Cardiac septum (tissue), 1 donor: ENCODE results near the gene BOC. TPM values are rescaled to one million over a fixed set of nuclear protein-coding genes. Genes with fewer than 3 reads are reported as not detected.

ENCODE experiments used
- DNase-seq: peaks from one replicate; pipeline ENCODE4 v3.0.0-alpha.2; 2020; ENCODE audit warnings: low spot score
- intact Hi-C: fragments of 100-400 bp; cut with DNase I; formaldehyde crosslinking; loops from one replicate; pipeline ENCODE4 v1.14.0; 2022
- total RNA-seq: library from RNA; stranded (reverse); fragmentation: NEBNext Ultra II Directional; extraction: Animal tissue kit (Norgen Biotek cat#: 25700); gene quantifications from one replicate; pipeline ENCODE4 v1.2.1, GENCODE V29; 2021
- donor health status: DM: no; HTN: no; CAD: no.

BOC gene
- total RNA-seq, 1 donor from 2014 or later: 12.8 TPM

DNA sequence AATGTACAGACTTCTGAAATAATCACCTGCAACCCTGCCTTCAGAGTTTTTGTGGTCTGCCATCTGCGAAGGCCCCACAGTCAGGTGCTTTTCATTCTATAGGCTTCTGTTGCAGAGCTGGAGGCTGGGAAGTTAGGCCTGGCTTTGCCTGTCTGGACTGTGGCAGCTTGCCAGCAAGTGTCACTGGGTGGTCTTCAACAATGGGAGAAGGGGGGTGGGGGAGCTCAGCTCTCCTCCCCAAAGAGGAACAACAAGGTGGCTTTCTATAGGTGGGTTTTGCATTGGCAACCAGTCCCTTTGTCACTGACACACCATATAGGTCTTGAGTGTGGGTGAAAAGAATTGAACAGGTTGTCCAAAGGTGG, 7.3 kb downstream of the BOC start:
- intact Hi-C loops: no loop called here
- DNase-seq: no peak

- DNase-seq: no peak
- intact Hi-C loops: no loop called here
Measured at GRCh38 chr3:113219605-113220300, 8.4 kb downstream of the BOC start.

DNA sequence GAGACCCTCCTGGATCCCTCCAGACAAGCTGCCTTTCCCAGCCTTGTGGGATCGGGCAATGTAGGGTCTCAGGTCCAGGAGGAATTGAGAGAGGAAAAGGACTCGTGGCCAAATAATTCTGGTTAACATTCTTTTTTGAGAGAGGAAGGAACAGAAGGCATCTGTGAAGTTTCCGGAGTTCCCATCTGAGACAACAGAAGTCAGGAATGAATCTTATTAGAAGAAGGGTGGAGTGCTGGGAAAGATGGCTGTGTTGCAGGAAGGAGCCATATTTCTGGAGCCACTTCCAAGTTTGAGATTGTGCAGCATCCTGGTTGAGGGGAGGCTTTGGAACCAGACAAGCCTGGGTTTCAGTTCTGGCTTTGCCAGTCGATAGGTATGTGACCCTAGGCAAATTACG, 9.4 kb downstream of the BOC start:
- intact Hi-C loops: no loop called here

GRCh38 chr3:113221721-113222257, 10.4 kb downstream of the BOC start:
- intact Hi-C loops: no loop called here
- DNase-seq: no peak

More for the DNA sequence above, 9.4 kb downstream of the BOC start:
- no peak for DNase-seq

DNA sequence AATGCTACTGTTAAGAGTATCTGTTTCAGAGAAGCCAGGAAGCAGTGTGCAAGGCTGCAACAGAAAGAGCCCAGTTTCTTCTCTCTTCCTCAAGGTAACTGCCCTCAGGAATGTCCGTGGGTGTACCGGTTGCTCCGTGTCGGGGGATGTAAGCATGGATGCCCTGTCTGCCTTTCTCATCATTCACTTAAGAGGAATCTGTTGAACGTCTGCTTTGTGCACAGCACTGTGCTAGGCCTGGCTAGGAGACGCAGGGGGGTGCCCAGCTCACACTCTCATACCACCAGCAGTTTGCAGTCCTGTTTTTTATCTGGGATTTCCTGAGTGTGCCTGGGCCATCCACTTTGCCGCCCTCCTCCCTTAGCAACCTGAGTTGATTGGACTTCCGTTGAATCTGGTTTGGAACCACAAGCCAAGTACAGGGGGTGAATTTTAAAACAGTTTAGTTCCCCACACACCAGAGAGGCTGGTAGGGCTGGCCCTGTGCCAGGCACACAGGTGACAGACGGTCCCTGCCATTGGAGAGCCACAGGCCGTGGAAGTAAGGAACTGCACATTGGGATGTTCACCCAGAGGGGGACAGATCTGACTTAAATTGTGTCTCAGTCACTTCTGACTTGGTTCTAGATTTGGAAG, 11.2 kb downstream of the BOC start:
- intact Hi-C loops: no loop called here

DNA sequence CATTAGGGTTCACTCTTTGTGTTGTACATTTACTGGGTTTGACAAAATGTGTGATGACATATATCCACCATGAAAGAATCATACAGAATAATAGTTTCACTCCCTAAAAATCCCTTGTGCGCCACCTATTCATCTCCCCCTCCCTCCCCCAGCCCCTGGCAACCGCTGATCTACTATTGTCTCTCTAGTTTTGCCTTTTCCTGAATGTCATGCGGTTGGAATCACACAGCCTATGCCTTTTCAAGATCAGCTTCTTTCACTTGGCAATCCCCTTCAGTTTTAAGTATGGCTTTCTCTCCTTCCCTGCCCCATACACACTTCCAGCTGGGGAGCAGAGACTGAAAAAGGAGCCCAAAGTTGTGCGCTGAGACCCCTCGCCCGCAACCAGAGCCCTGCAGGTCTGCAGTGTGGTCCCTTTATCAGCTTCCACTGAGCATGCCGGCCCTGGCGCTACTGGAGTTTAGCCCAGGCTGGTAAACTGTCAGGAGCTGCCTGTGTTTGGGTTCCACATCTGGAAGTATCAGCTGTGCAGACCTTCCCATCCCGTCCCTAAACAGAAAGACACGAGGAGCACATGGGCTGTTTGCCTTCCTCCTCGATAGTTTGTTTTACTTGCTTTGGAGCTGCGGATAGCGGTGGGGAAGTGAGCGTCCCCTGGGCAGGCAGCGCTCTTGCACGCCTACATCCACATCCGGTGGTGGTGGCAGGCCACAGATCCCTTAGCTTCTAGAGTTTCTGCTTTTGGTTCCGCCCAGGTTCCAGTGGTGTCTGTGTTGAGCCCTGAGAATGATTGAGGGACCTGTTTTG, 12.3 kb downstream of the BOC start:
- intact Hi-C loops: no loop called here
- no peak for DNase-seq

More for the DNA sequence above, 11.2 kb downstream of the BOC start:
- DNase-seq: no peak

GRCh38 chr3:113225286-113225685, 13.9 kb downstream of the BOC start:
- intact Hi-C loops: no loop called here

GRCh38 chr3:113226491-113226890, 15.1 kb downstream of the BOC start:
- intact Hi-C loops: no loop called here
- DNase-seq: no peak

More at GRCh38 chr3:113225286-113225685, 13.9 kb downstream of the BOC start:
- DNase-seq: no peak

DNA sequence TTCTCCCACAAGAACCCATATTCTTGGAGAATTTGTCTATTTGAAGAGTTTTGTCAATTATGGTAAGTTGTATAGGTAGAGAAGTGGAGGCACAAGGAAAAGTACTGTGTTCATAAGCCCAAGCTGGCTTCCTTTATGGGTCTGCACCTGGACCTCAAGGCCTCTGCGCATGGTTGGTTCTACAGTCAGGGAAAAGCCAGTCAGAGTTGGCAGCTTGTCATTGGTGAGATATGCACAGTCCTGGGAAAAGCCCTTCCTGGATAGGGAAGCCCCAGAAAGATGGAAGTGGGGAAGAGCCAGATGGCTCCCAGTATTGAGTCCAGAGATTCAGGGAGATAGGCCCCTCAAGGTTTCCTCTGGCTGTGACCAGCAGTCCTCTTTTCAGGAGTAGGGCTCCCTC, 15.8 kb downstream of the BOC start:
- intact Hi-C loops: no loop called here
- DNase-seq: no peak

GRCh38 chr3:113228498-113229286, 17.3 kb downstream of the BOC start:
- no peak for DNase-seq
- intact Hi-C loops: no loop called here

- intact Hi-C loops: no loop called here
- no peak for DNase-seq
Measured at GRCh38 chr3:113231391-113231790, 20.0 kb downstream of the BOC start.

DNA sequence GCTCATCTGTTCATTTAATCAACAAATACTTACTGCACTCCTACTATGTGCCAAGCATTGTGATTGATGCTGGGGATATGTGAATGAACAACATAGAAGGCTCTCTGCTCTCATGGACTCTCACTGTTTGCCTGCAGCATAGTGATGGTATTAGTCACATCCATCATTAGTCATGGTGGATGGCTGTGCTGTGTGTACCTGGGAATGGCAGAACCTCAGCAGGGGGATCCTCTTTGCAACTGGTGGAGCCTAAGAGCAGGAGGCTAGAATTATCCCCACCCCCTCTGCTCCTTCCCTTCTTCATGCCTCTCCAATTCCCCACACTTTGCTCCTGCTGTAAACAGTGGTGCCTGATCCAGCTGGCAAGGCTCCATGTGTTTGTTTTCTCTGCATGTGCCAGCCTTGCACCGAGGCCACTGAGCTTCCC, 20.5 kb downstream of the BOC start:
- intact Hi-C loops: no loop called here
- no peak for DNase-seq

GRCh38 chr3:113232342-113232741, 21.0 kb downstream of the BOC start:
- intact Hi-C loops: no loop called here
- no peak for DNase-seq

DNA sequence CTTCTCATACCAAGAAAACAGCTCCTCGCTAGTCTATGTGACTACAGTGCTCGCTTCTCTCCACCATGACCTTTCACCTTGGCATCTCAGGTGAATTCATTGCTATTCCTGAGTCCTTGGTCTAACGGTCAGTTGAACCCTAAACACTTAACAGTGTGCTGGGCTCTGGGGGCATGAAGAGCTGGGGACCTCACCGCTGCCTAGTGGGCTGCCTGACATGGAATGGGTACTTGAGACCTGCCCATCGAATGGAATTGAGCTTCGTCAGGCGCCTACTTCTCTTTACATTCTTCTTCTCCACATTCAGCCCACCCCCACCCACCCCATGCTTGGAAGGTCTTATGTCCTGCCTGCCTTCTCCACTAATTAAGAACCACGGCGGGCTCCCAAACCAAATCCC, 22.1 kb downstream of the BOC start:
- intact Hi-C loops: no loop called here

GRCh38 chr3:113234028-113234427, 22.7 kb downstream of the BOC start:
- intact Hi-C loops: no loop called here
- no peak for DNase-seq

More for the DNA sequence above, 22.1 kb downstream of the BOC start:
- DNase-seq: no peak

DNA sequence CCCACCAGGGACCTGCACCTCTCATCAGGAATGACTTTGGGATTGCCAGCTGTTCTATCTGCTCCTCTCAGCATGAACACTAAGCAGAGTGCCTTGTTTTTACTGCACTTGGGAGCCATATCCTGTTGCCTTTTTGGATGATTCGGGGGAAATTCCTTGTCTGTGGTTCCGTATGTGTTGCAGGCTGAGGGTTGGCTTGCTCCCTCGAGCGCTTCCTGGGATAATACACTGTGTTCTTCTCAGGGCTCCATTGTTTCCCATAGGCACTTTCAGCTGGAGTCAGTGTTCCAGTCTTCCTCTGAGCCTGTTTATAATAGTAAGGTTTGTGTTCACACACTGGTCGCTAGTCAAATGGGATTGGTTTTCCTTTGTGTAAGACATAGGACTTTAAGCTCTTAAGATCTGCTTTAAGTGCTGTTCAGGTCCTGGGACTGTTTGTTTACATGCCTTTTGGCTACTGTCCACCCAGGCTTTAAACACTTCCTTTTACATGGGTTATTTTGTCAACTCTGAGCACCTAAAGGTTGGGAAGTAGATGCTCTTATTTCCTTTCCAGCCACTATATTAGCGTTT, 23.4 kb downstream of the BOC start:
- DNase-seq: no peak
- intact Hi-C loops: no loop called here

GRCh38 chr3:113238503-113238902, 27.1 kb downstream of the BOC start:
- intact Hi-C loops: no loop called here
- no peak for DNase-seq

GRCh38 chr3:113240841-113241240, 29.5 kb downstream of the BOC start:
- no peak for DNase-seq
- intact Hi-C loops: loop anchor here (5.0 kb wide), 1 partner anchor 89 kb away; no protein-coding TSS in a partner anchor
